ENCODE results near the gene FGGY. TPM values are rescaled to one million over a fixed set of nuclear protein-coding genes. Genes with fewer than 3 reads are reported as not detected.
"Not testable (repeated sequence)": the region's sequence is repeated elsewhere in the genome, so short reads cannot be mapped to it uniquely, and the experiment has no call there.

The FGGY gene
- polyA plus RNA-seq, 6 donors from 2014 or later = 6.1 to 12.0 (median 7.3) TPM

GRCh38 chr1:59549903-59550302 lies 253.0 kb downstream of the FGGY start:
- peaks cover 6 to 13% (median 6%) of the 10 kb centered on the region in 3 donors for H3K4me1 Mint-ChIP-seq
- H3K36me3 Mint-ChIP-seq = peaks cover 10% of the 10 kb centered on the region in 2 donors
- no peak for DNase-seq
- no peak for ATAC-seq (ENCODE audit: low read depth in 2 of 2)
- H3K9me3 Mint-ChIP-seq = peaks cover 0 to 2% (median 0%) of the 10 kb centered on the region in 7 donors
- H3K4me3 Mint-ChIP-seq = no peak overlapping the region
- H3K27me3 Mint-ChIP-seq = no peaks in the 10 kb centered on the region
- peak overlapping the region in 1 of 6 donors; percentile 11 for H3K27ac Mint-ChIP-seq

DNA sequence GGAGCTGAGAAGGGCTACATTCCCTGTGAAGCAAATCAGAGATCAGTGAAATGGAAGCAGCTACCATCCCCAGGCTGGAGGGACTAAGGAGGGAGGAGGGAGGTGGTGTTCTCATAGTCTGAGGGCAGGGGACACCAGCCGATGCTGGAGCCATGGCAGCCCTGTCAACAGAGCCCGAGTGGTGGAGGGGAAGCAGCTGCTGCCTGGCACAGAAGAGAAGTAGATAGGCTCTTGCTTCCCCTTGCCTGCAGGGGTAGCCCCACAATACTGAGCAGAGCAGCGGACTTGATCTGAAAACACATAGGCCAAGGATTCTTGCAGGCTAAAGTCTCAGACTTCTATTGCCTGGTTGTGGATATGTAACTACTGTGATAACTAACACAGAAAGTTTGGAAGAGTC lies 255.1 kb downstream of the FGGY start:
- DNase-seq (no peak), ATAC-seq (ENCODE audit: low read depth in 2 of 2) (peak; percentile 38 to 48)
- H3K4me3 Mint-ChIP-seq = no peak overlapping the region
- H3K27me3 Mint-ChIP-seq = no peaks in the 10 kb centered on the region
- H3K27ac Mint-ChIP-seq = peak overlapping the region in 2 of 6 donors; percentile 4 to 64
- peaks cover 6 to 13% (median 6%) of the 10 kb centered on the region in 3 donors for H3K4me1 Mint-ChIP-seq
- H3K9me3 Mint-ChIP-seq = peaks cover 0 to 8% (median 5%) of the 10 kb centered on the region in 7 donors
- peaks cover 17 to 20% of the 10 kb centered on the region in 2 donors for H3K36me3 Mint-ChIP-seq

DNA sequence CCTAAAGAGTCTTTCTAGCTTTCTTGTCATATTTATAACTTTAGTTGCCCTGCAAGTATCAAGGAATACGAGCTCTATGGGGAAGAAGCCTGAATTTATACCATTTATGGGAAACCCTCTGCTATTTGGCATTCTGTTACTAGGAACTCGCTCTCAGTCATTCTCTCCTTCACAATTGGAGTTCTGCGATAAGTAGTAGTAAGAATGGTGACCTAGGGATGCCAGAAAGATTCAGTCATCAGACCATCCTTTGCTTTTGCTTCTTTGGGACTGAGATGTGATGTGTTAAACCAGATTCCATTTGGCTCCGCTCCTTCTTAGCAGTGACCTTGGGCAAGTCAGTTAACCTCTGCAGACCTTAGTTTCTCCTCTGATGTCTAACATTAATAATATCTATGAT lies 256.5 kb downstream of the FGGY start:
- Mint-ChIP-seq H3K4me1 (peaks cover 6 to 13% (median 6%) of the 10 kb centered on the region in 3 donors), H3K36me3 (peaks cover 26 to 33% of the 10 kb centered on the region in 2 donors), H3K4me3 (no peak overlapping the region), H3K9me3 (peaks cover 7 to 20% (median 15%) of the 10 kb centered on the region in 7 donors), H3K27me3 (no peaks in the 10 kb centered on the region), H3K27ac (no peak overlapping the region)
- DNase-seq = no peak
- no peak for ATAC-seq (ENCODE audit: low read depth in 2 of 2)

GRCh38 chr1:59554011-59554663 lies 257.2 kb downstream of the FGGY start:
- DNase-seq = no peak
- H3K27ac Mint-ChIP-seq = no peak overlapping the region
- no peak overlapping the region for H3K4me3 Mint-ChIP-seq
- peaks cover 33 to 36% of the 10 kb centered on the region in 2 donors for H3K36me3 Mint-ChIP-seq
- H3K27me3 Mint-ChIP-seq = no peaks in the 10 kb centered on the region
- H3K4me1 Mint-ChIP-seq = peaks cover 6 to 13% (median 6%) of the 10 kb centered on the region in 3 donors
- peaks cover 8 to 27% (median 20%) of the 10 kb centered on the region in 7 donors for H3K9me3 Mint-ChIP-seq
- no peak for ATAC-seq (ENCODE audit: low read depth in 2 of 2)

DNA sequence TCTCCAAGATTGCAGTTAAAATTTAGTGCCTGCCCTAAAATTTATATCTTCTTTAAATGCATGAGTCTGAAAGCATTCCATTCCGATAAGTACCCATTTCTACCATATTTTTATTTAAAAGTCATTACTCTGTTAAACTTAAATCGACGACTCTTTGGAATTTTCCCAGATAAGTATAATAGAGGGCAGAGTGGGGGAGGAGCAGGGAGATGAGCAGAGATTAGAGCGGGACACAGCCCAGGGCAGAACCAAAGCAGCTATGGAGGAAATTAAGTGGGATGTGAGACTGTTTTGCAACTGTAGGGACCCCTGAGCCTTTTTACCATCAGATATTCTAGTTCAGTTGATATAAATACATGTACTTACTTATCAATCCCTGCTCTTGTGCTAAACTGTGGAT lies 257.9 kb downstream of the FGGY start:
- Mint-ChIP-seq H3K27ac (peak overlapping the region in 1 of 6 donors; percentile 83), H3K9me3 (peaks cover 8 to 31% (median 20%) of the 10 kb centered on the region in 7 donors), H3K4me3 (no peak overlapping the region), H3K27me3 (no peaks in the 10 kb centered on the region), H3K4me1 (peaks cover 6 to 13% (median 6%) of the 10 kb centered on the region in 3 donors), H3K36me3 (peaks cover 36 to 37% of the 10 kb centered on the region in 2 donors)
- ATAC-seq (ENCODE audit: low read depth in 2 of 2) (no peak), DNase-seq (no peak)

DNA sequence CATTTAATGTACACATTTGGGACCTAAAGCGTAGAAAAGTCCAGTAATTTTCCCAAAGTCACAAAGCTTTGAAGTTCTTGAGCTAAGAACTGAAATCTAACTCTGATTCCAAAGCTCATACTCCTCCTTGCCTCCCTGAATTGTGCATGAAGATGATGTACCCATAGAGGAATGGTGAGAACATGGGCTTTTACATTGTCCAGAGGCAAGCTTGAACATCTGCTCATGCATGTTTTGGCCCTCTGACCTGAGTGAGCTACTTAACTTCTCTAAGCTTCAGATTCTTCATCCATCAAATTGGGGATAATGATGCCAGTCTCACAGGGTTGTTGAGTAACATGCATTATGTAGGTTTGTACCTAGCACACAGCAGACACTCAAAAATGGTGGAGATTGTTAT lies 259.5 kb downstream of the FGGY start:
- no peak for ATAC-seq (ENCODE audit: low read depth in 2 of 2)
- H3K27ac Mint-ChIP-seq = no peak overlapping the region
- peaks cover 8 to 31% (median 20%) of the 10 kb centered on the region in 7 donors for H3K9me3 Mint-ChIP-seq
- H3K4me3 Mint-ChIP-seq = no peak overlapping the region
- peaks cover 36 to 37% of the 10 kb centered on the region in 2 donors for H3K36me3 Mint-ChIP-seq
- H3K4me1 Mint-ChIP-seq = peaks cover 15 to 28% (median 22%) of the 10 kb centered on the region in 3 donors
- no peaks in the 10 kb centered on the region for H3K27me3 Mint-ChIP-seq
- DNase-seq = no peak

- no peak for ATAC-seq (ENCODE audit: low read depth in 2 of 2)
- no peak overlapping the region for H3K4me3 Mint-ChIP-seq
- H3K9me3 Mint-ChIP-seq = peaks cover 8 to 31% (median 20%) of the 10 kb centered on the region in 7 donors
- H3K27me3 Mint-ChIP-seq = no peaks in the 10 kb centered on the region
- H3K27ac Mint-ChIP-seq = peak overlapping the region in 1 of 6 donors; percentile 29
- H3K4me1 Mint-ChIP-seq = peaks cover 17 to 30% (median 23%) of the 10 kb centered on the region in 3 donors
- DNase-seq = no peak
- peaks cover 36 to 37% of the 10 kb centered on the region in 2 donors for H3K36me3 Mint-ChIP-seq
Measured at GRCh38 chr1:59556802-59557548, 260.1 kb downstream of the FGGY start.

DNA sequence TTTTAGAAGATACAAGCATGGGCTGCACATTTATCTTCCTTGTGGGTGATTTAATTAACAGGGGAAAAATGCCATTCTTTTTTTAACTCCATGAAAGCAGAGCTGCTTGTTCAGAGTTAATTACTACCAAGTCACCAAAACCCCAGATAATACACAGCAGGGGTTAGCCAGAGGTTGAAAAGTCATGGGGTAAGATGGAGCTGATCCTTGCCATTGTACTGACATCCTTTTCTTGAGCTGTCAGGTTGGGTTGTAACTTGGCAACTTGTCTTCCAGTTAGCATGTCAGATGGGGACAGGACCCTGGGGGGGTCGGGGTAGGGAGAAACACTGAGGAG lies 260.6 kb downstream of the FGGY start:
- Mint-ChIP-seq H3K9me3 (peaks cover 8 to 31% (median 20%) of the 10 kb centered on the region in 7 donors), H3K27me3 (no peaks in the 10 kb centered on the region), H3K4me3 (no peak overlapping the region), H3K36me3 (peaks cover 36 to 37% of the 10 kb centered on the region in 2 donors), H3K27ac (no peak overlapping the region), H3K4me1 (peaks cover 20 to 27% (median 24%) of the 10 kb centered on the region in 3 donors)
- DNase-seq = no peak
- ATAC-seq (ENCODE audit: low read depth in 2 of 2) = no peak

- Mint-ChIP-seq H3K9me3 (peaks cover 8 to 35% (median 23%) of the 10 kb centered on the region in 7 donors), H3K27ac (peak overlapping the region in 1 of 6 donors; percentile 76), H3K36me3 (peaks cover 37 to 42% of the 10 kb centered on the region in 2 donors), H3K4me1 (peaks cover 28 to 33% (median 29%) of the 10 kb centered on the region in 3 donors), H3K4me3 (peak overlapping the region in 1 of 8 donors; percentile 57)
- H3K27me3 Mint-ChIP-seq; DNase-seq; ATAC-seq (ENCODE audit: low read depth in 2 of 2): not testable (repeated sequence)
Measured at GRCh38 chr1:59558580-59558979, 261.7 kb downstream of the FGGY start.

- Mint-ChIP-seq H3K36me3 (peaks cover 27 to 30% of the 10 kb centered on the region in 2 donors), H3K4me3 (peak overlapping the region in 7 of 8 donors; percentile 19 to 85 (median 60)), H3K4me1 (peaks cover 28 to 33% (median 33%) of the 10 kb centered on the region in 3 donors), H3K9me3 (peaks cover 8 to 32% (median 23%) of the 10 kb centered on the region in 7 donors), H3K27me3 (no peaks in the 10 kb centered on the region), H3K27ac (peak overlapping the region; percentile 45 to 96 (median 82))
- ATAC-seq (ENCODE audit: low read depth in 2 of 2) = peak; percentile 84
- peak; percentile 35 for DNase-seq
Measured at GRCh38 chr1:59560807-59561450, 264.0 kb downstream of the FGGY start.

DNA sequence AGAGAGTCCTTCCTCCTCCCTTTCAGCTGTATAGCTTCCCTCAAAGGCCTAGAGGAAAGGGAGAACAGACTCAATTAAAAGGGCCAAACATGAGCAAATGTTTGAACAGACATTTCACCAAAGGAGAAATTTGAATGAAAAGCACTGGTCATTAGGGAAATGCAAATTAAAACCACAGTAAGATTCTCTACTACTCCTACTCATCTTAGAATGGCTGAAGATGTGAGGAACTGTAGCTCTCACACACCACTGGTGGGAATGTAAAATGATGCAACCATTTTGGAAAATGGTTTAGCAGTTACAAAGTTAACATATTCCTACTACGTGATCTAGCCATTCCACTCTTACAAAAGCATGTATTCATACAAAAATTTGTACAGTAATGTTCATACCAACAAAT lies 264.9 kb downstream of the FGGY start:
- peak overlapping the region in 5 of 8 donors; percentile 42 to 85 (median 74) for H3K4me3 Mint-ChIP-seq
- H3K27me3 Mint-ChIP-seq = no peaks in the 10 kb centered on the region

DNA sequence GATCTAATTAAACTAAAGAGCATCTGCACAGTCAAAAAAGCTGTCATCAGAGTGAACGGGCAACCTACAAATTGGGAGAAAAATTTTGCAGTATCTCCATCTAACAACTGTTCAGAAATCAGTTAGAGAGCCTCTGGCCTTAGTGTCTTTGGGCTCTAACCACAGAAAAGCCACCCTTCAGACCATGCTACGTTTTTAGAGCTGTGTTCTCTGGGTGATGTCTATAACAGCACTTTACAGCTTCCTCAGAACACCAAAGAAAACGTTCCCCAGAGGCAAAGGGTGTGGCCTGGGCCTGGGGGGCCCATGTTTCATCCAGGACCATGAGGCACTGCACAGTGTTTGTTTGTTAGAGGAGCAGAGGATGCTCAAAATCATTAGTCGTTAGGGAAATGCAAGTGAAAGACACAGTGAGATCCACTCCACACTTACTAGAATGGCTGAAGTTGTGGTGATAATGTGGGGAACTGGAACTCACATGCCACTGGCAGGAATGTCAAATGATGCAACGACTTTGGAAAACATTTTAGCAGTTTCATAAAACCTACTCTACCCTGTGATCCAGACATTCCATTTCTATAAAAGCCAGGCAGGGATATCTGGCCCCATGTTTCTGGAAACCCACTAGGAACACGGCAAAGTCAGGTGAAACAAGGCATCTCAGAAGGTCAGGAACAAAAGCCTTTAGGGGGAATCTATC lies 267.4 kb downstream of the FGGY start:
- DNase-seq (no peak), ATAC-seq (ENCODE audit: low read depth in 2 of 2) (no peak)
- peaks cover 2 to 6% of the 10 kb centered on the region in 2 donors for H3K36me3 Mint-ChIP-seq
- peaks cover 0 to 9% (median 2%) of the 10 kb centered on the region in 7 donors for H3K9me3 Mint-ChIP-seq
- peaks cover 28 to 36% (median 34%) of the 10 kb centered on the region in 3 donors for H3K4me1 Mint-ChIP-seq
- no peaks in the 10 kb centered on the region for H3K27me3 Mint-ChIP-seq
- H3K27ac Mint-ChIP-seq = peak overlapping the region in 1 of 6 donors; percentile 63
- no peak overlapping the region for H3K4me3 Mint-ChIP-seq

More for the DNA sequence above, 264.9 kb downstream of the FGGY start:
- Mint-ChIP-seq H3K27ac (peak overlapping the region in 3 of 6 donors; percentile 74 to 96 (median 81)), H3K36me3 (peaks cover 22 to 23% of the 10 kb centered on the region in 2 donors), H3K9me3 (peaks cover 8 to 32% (median 20%) of the 10 kb centered on the region in 7 donors), H3K4me1 (peaks cover 28 to 36% (median 33%) of the 10 kb centered on the region in 3 donors)
- no peak for DNase-seq
- ATAC-seq (ENCODE audit: low read depth in 2 of 2) = peak in 1 of 2 donors; percentile 18
